Thyroid gland (tissue), 4 donors: ENCODE measurements around the gene CT45A10. TPM values are rescaled to one million over a fixed set of nuclear protein-coding genes. Genes with fewer than 3 reads are reported as not detected.
"Not testable (repeated sequence)": the region's sequence is repeated elsewhere in the genome, so short reads cannot be mapped to it uniquely, and the experiment has no call there.

Source experiments
- DNase-seq, 2 donors: peaks; one replicate each; pipeline ENCODE4 v3.0.0-alpha.2; 2019
- H3K27ac ChIP-seq, 3 donors: fragments of 200-600 bp; sonication (generic); 1 replicate in 2 of 3; 2 replicates in 1 of 3; pipeline ENCODE4 v1.5.1; 2016 to 2019; ENCODE audit warnings: mild to moderate bottlenecking in 1 of 3, moderate library complexity in 1 of 3
- H3K27me3 ChIP-seq: fragments of 200-600 bp; sonication (generic); one replicate; pipeline ENCODE4 v1.5.1; 2019
- H3K36me3 ChIP-seq, 2 donors: fragments of 200-600 bp; sonication (generic); one replicate each; pipeline ENCODE4 v1.5.1; 2016 to 2019
- H3K4me1 ChIP-seq, 2 donors: fragments of 200-600 bp; sonication (generic); one replicate each; pipeline ENCODE4 v1.5.1; 2017 to 2019
- H3K4me3 ChIP-seq, 3 donors: fragments of 200-600 bp; sonication (generic); replicated peaks in 1 of 3; 1 replicate in 2 of 3; 2 replicates in 1 of 3; pipeline ENCODE4 v1.5.1; 2016; ENCODE audit warnings: mild to moderate bottlenecking in 1 of 3
- H3K9me3 ChIP-seq: fragments of 200-600 bp; sonication (generic); one replicate; pipeline ENCODE4 v1.5.1; 2017
- POLR2A ChIP-seq, 2 donors: fragments of 450-650 bp; IDR thresholded peaks; one replicate each; pipeline ENCODE4 v1.6.1; 2017; ENCODE audit warnings: antibody characterized with exemption in 2 of 2, mild to moderate bottlenecking in 2 of 2, moderate library complexity in 1 of 2
- WGBS, 2 donors: methylation state at CpG; one replicate each; pipeline ENCODE4 v1.1.5; 2017; 5-methylcytosine and 5-hydroxymethylcytosine counted together
- intact Hi-C: fragments of 100-400 bp; cut with DNase I; formaldehyde crosslinking; loops from one replicate; pipeline ENCODE4 v1.15.1; 2023
- total RNA-seq, 4 donors: library from RNA; depleted of rRNA; stranded (reverse); fragments of >200 nt; gene quantifications; one replicate each; pipeline ENCODE4 v1.2.3, GENCODE V29; 2016
- TF ChIP-seq, protein P1 (sequence below), 6 experiments: fragments of 200-600 bp in 3 of 6; fragments of 450-650 bp in 3 of 6; sonication (generic) in 3 of 6; IDR thresholded peaks; one replicate each; pipeline ENCODE4 v1.5.1; 2016 to 2019; ENCODE audit warnings: antibody characterized with exemption in 6 of 6, mild to moderate bottlenecking in 2 of 6, inconsistent platforms in 1 of 6, moderate library complexity in 1 of 6

Gene CT45A10
- total RNA-seq, result not detected

DNA sequence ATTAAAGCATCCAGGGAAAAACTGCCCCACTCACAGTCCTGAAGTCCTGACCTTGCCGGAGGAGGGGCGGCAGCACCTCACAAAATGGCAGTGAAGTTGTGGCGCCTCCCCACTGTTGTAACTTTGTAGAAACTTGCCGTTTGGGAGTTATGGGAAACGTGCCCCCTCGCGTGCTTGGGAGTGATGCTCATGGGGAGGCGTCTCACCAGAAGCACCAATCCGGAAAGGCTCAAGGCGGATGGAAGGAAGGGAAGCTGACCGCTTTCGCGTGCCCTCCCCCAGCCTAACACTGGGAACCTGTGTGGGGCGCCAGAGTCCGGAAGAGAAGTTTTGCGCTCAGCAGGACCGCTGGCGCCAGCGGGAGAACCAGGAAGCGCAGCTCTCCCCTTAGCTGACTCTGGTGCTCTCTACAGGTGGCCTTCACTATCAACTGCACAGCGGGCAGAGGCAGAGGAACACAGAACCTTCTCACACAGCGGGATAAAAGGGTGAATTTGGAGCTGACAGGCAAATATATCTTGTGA lies at the start of gene CT45A10, which contains the start of gene SAGE1:
TSS of gene CT45A10 (minus strand) at position 151 of the 524 bp plus-strand sequence. CDS start 8,100 bp downstream, outside the sequence.
TSS of gene SAGE1 (plus strand) at position 423 of the 524 bp plus-strand sequence. CDS start 2,527 bp downstream, outside the sequence.
- 89 to 94% methylated on average over 2 to 19 of the region's 22 CpGs for WGBS, 2 donors
- DNase-seq, result no peak
- no peak within 1 kb of the TSS for H3K27ac ChIP-seq
- no peaks in the 10 kb centered on the region for H3K9me3 ChIP-seq
- H3K4me3 ChIP-seq, result no peak within 1 kb of the TSS
- TF ChIP-seq POLR2A (IDR thresholded peaks at IDR 0.05), result no peak
- no peaks in the 10 kb centered on the region for H3K27me3 ChIP-seq
- no peaks in the 10 kb centered on the region for H3K4me1 ChIP-seq
- intact Hi-C loops, result no loop called here
- H3K36me3 ChIP-seq, result no peaks in the 10 kb centered on the region

DNA sequence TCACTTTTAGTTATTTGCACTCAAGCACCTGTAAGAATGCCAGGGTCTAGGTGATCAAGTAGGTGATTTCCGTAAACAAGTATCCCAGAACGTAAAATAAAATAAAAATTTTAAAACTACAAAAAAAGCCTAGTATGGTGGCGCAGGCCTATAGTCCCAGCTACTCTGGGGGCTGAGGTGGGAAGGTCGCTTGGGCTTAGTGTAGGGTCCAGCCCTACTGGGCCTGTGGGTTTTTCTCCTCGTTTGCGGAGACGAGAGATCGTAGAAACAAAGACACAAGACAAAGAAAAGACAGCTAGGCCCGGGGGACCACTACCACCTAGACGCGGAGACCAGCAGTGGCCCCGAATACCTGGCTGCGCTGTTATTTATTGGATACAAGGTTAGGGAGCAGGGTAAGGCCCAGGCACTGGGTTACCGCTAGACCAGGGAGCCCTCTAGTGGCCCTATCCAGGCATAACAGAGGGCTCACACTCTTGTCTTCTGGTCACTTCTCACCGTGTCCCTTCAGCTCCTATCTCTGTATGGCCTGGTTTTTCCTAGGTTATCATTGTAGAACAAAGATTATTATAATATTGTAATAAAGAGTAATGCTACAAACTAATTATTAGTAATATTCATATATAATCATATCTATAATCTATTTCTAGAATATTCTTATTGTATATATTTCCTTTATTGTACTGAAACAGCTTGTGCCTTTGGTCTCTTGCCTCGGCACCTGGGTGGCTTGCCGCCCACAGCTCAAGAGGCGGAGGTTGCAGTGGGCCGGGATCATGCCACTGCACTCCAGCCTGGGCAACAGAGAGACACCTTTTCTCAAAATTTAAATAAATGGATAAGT lies 38.6 kb upstream of the CT45A10 start:
- DNase-seq, result peak; percentile 39 to 47
- Histone ChIP-seq H3K9me3 (no peaks in the 10 kb centered on the region), H3K4me1 (no peaks in the 10 kb centered on the region), H3K27me3 (no peaks in the 10 kb centered on the region), H3K4me3 (no peak overlapping the region), H3K27ac (no peak overlapping the region), H3K36me3 (no peaks in the 10 kb centered on the region)
- no peak for TF ChIP-seq POLR2A (IDR thresholded peaks at IDR 0.05)
- TF ChIP-seq, protein P1, sequence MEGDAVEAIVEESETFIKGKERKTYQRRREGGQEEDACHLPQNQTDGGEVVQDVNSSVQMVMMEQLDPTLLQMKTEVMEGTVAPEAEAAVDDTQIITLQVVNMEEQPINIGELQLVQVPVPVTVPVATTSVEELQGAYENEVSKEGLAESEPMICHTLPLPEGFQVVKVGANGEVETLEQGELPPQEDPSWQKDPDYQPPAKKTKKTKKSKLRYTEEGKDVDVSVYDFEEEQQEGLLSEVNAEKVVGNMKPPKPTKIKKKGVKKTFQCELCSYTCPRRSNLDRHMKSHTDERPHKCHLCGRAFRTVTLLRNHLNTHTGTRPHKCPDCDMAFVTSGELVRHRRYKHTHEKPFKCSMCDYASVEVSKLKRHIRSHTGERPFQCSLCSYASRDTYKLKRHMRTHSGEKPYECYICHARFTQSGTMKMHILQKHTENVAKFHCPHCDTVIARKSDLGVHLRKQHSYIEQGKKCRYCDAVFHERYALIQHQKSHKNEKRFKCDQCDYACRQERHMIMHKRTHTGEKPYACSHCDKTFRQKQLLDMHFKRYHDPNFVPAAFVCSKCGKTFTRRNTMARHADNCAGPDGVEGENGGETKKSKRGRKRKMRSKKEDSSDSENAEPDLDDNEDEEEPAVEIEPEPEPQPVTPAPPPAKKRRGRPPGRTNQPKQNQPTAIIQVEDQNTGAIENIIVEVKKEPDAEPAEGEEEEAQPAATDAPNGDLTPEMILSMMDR (IDR thresholded peaks at IDR 0.05), result peak; percentile 13 to 62 (median 42)
- 38 to 45% methylated on average over 17 to 19 of the region's 19 CpGs for WGBS, 2 donors
- intact Hi-C loops, result no loop called here

- Histone ChIP-seq H3K4me1 (no peaks in the 10 kb centered on the region), H3K27me3 (no peaks in the 10 kb centered on the region), H3K9me3 (no peaks in the 10 kb centered on the region), H3K4me3 (no peak overlapping the region), H3K27ac (no peak overlapping the region), H3K36me3 (no peaks in the 10 kb centered on the region)
- TF ChIP-seq, protein P1 (IDR thresholded peaks at IDR 0.05), result no peak
- no peak for TF ChIP-seq POLR2A (IDR thresholded peaks at IDR 0.05)
- intact Hi-C loops, result no loop called here
- no peak for DNase-seq
- 75 to 88% methylated on average over 2 of the region's 2 CpGs for WGBS, 2 donors
Observed at GRCh38 chrX:135927897-135928296, 34.7 kb upstream of the CT45A10 start.

- Histone ChIP-seq H3K4me1 (no peaks in the 10 kb centered on the region), H3K36me3 (no peaks in the 10 kb centered on the region), H3K27me3 (no peaks in the 10 kb centered on the region), H3K9me3 (no peaks in the 10 kb centered on the region), H3K27ac (no peak overlapping the region), H3K4me3 (no peak overlapping the region)
- TF ChIP-seq POLR2A (IDR thresholded peaks at IDR 0.05), result no peak
- TF ChIP-seq, protein P1 (IDR thresholded peaks at IDR 0.05), result peak in 1 of 6 experiments; percentile 16
- intact Hi-C loops, result no loop called here
- DNase-seq, result no peak
- 74 to 86% methylated on average over 5 of the region's 5 CpGs for WGBS, 2 donors
Observed at GRCh38 chrX:135923353-135923752, 30.1 kb upstream of the CT45A10 start.

- H3K9me3 ChIP-seq, H3K27ac ChIP-seq, intact Hi-C loops, H3K4me3 ChIP-seq, DNase-seq, H3K27me3 ChIP-seq, H3K4me1 ChIP-seq, H3K36me3 ChIP-seq: not testable (repeated sequence)
- 62 to 75% methylated on average over 1 of the region's 1 CpG for WGBS, 2 donors
Observed at GRCh38 chrX:135920516-135920915, 27.3 kb upstream of the CT45A10 start.

DNA sequence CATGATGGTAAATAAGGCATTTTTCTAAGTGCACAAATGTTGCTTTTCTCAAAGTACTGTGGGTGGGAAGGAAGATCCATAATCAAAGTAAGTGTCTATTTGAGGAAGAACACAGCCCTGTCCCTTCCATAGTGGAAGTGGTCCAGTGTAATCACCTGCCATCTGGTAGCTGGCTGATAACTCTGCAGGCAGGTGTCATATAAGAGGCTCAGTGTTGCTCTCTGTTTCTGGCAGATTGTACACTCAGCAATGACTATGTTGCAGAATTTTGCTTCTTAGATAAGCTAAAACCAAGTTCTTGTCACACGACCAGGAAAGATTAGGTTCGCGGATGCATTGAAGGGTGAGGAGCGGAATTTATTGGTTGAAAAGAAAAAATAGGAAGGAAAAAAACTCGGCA lies 21.2 kb upstream of the CT45A10 start:
- WGBS, 2 donors, result 81 to 90% methylated on average over 5 of the region's 5 CpGs
- DNase-seq, result no peak
- Histone ChIP-seq H3K27me3 (no peaks in the 10 kb centered on the region), H3K4me1 (no peaks in the 10 kb centered on the region), H3K9me3 (no peaks in the 10 kb centered on the region), H3K27ac (no peak overlapping the region), H3K36me3 (no peaks in the 10 kb centered on the region), H3K4me3 (no peak overlapping the region)
- no peak for TF ChIP-seq POLR2A (IDR thresholded peaks at IDR 0.05)
- TF ChIP-seq, protein P1 (IDR thresholded peaks at IDR 0.05), result no peak
- intact Hi-C loops, result no loop called here
